ENCODE results near the gene RPS19. TPM values are rescaled to one million over a fixed set of nuclear protein-coding genes. Genes with fewer than 3 reads are reported as not detected.

Gene RPS19
- total RNA-seq, 1 donor from 2014 or later = 2,011 TPM

DNA sequence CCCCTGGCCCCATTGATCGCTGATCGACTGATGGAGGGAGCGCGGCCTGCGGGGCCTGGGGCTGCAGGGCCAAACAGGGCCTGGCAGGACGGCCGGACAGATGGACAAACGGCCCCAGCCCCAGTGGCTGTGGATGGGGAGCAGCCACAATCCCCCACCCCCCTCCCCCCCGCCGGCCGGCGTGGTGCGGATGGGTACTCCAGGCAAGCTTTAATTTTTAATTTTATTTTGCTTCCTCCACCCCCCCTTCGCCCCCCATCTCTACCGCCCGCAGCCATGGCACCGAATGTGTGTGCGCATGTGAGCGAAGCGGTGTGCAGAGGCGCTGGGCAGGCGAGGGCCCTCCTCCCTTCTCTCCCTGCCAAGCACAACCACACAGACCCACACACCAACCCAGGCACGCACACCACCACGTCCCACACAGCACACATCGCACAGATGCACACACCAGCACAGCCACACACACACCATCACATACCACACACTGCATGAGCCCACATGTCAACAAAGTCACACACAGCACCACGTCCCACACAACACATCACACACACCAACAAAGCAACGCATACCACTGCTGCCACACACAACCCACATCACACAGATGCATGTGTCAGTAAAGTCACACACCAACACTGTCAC, 55.8 kb downstream of the RPS19 start:
- no peak for ATAC-seq

- no peak for ATAC-seq
These were observed 57.6 kb downstream of the RPS19 start for GRCh38 chr19:41917676-41918075.

GRCh38 chr19:41918095-41918494, 58.0 kb downstream of the RPS19 start:
- ATAC-seq = no peak

GRCh38 chr19:41918653-41919244, 58.7 kb downstream of the RPS19 start:
- no peak for ATAC-seq

GRCh38 chr19:41919948-41920712, 60.1 kb downstream of the RPS19 start:
- ATAC-seq = no peak

GRCh38 chr19:41920882-41921576, 61.0 kb downstream of the RPS19 start:
- no peak for ATAC-seq

- ATAC-seq = no peak
These were observed 61.8 kb downstream of the RPS19 start for GRCh38 chr19:41921577-41922576.

Other genes starting within 250 kb of the RPS19 start
- gene CEACAM4, start 233.2 kb upstream of the RPS19 start, total RNA-seq = 0.24 TPM
- 71.9 TPM for gene CEACAM7, start 172.0 kb upstream of the RPS19 start, total RNA-seq
- 369 TPM for gene CEACAM5, start 151.6 kb upstream of the RPS19 start, total RNA-seq
- 268 TPM for gene CEACAM6, start 104.7 kb upstream of the RPS19 start, total RNA-seq
- not detected for gene CEACAM3, start 63.7 kb upstream of the RPS19 start, total RNA-seq
- not detected for gene LYPD4, start 15.6 kb upstream of the RPS19 start, total RNA-seq
- gene DMRTC2, start 15.2 kb upstream of the RPS19 start, total RNA-seq = not detected
- gene CD79A, start 17.0 kb downstream of the RPS19 start, total RNA-seq = 2.6 TPM
- 53.9 TPM for gene ARHGEF1, start 22.9 kb downstream of the RPS19 start, total RNA-seq
- not detected for gene ERFL, start 68.2 kb downstream of the RPS19 start, total RNA-seq
- 67.9 TPM for gene RABAC1, start 99.1 kb downstream of the RPS19 start, total RNA-seq
- gene ATP1A3, start 134.0 kb downstream of the RPS19 start, total RNA-seq = 0.32 TPM
- gene GRIK5, start 210.0 kb downstream of the RPS19 start, total RNA-seq = 0.32 TPM
- 9.7 TPM for gene ZNF574, start 215.9 kb downstream of the RPS19 start, total RNA-seq

Measured in esophagus mucosa (tissue), 1 donor.